Measurements from ENCODE around the gene LSM12.

DNA sequence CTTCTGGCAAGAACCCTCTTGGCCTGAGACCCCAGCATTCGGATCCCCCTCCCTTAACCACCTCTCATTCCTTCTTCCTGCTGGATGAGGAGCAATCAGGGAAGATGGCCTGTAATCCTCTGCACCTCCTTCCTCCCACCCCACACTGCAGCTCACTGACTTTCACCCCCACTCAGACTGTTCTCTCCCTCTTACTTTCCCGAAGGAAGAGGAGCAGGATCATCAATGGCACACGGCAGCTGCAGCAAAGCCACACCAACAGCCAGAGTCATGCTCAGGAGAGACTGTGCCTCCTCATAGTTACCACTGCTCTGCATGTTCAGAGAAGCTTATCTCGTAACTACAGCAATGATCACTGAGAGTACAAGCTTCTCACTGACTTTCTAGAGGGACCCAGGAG is 41.6 kb downstream of the LSM12 start:
- TF ChIP-seq, protein P1, sequence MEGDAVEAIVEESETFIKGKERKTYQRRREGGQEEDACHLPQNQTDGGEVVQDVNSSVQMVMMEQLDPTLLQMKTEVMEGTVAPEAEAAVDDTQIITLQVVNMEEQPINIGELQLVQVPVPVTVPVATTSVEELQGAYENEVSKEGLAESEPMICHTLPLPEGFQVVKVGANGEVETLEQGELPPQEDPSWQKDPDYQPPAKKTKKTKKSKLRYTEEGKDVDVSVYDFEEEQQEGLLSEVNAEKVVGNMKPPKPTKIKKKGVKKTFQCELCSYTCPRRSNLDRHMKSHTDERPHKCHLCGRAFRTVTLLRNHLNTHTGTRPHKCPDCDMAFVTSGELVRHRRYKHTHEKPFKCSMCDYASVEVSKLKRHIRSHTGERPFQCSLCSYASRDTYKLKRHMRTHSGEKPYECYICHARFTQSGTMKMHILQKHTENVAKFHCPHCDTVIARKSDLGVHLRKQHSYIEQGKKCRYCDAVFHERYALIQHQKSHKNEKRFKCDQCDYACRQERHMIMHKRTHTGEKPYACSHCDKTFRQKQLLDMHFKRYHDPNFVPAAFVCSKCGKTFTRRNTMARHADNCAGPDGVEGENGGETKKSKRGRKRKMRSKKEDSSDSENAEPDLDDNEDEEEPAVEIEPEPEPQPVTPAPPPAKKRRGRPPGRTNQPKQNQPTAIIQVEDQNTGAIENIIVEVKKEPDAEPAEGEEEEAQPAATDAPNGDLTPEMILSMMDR (conservative IDR thresholded peaks at IDR 0.05; ENCODE audit: low read depth, low read length), result no peak
- no peak for TF ChIP-seq EZH2 (IDR thresholded peaks at IDR 0.05; ENCODE audit: borderline replicate concordance, low read depth, low read length, poor library complexity, severe bottlenecking)
